HCT116 (cell line): Measurements from ENCODE around the gene PHACTR4. TPM values are rescaled to one million over a fixed set of nuclear protein-coding genes. Genes with fewer than 3 reads are reported as not detected.
"Not testable (repeated sequence)": the region's sequence is repeated elsewhere in the genome, so short reads cannot be mapped to it uniquely, and the experiment has no call there.

ENCODE experiments used
- ATAC-seq: fragments of 200-7000 bp; cut with Tn5 transposase; 2 replicates; pipeline ENCODE4 v1.9.1; 2020; ENCODE audit warnings: mild to moderate bottlenecking, moderate library complexity
- BruUV-seq: library from RNA; stranded (reverse); fragments of 400-500 nt; replicated peaks from 2 replicates; lab custom pipeline; 2021; lab: Mats Ljungman, UMichigan
- CTCF ChIA-PET: fragments of 300-600 bp; sonication (Branson Sonifier 250); formaldehyde crosslinking; loops from one replicate; lab custom pipeline; 2021; ENCODE audit warnings: antibody characterized with exemption; lab: Charles Lee
- POLR2A ChIA-PET: fragments of 300-600, 350-600 bp; sonication (Branson Sonifier 250); formaldehyde crosslinking; loops from one replicate; lab custom pipeline; 2021; ENCODE audit warnings: antibody characterized with exemption; lab: Charles Lee
- RAD21 ChIA-PET, 2 experiments: fragments of 300-600 bp; sonication (Branson Sonifier 250); formaldehyde crosslinking; loops; one replicate each; lab custom pipeline; 2023; ENCODE audit warnings: low total read pairs in 2 of 2; ENCODE audit not compliant: uncharacterized antibody in 2 of 2, unreplicated experiment in 2 of 2, low non-redundant PET in 1 of 2; lab: Charles Lee
- DNase-seq: peaks from one replicate; pipeline ENCODE4 v3.0.0-alpha.2; 2010; ENCODE audit warnings: low read depth, low spot score
- H2AFZ ChIP-seq: fragments of 200-600 bp; shearing (Covaris generic), sonication (generic); 2 replicates; pipeline ENCODE4 v1.6.1; 2017; ENCODE audit warnings: low read depth, mixed run types, mixed read lengths, antibody characterized with exemption, low read length; ENCODE audit not compliant: poor library complexity, severe bottlenecking
- H3K27ac ChIP-seq: 2 replicates; pipeline ENCODE4 v1.5.1; 2012; ENCODE audit warnings: low read depth, low read length
- H3K27me3 ChIP-seq: fragments of 200-600 bp; sonication (generic); 2 replicates; pipeline ENCODE4 v1.6.1; 2016; ENCODE audit warnings: mixed run types, low read length, mixed read lengths; ENCODE audit not compliant: insufficient read depth
- H3K36me3 ChIP-seq, 2 experiments: fragments of 200-500 bp in 1 of 2; fragments of 200-600 bp in 1 of 2; sonication (Bioruptor generic) in 1 of 2; sonication (generic) in 1 of 2; 2 replicates each; pipeline versions ENCODE4 v1.5.1 to v1.6.1; 2014 to 2016; ENCODE audit warnings: low read length in 2 of 2, inconsistent platforms in 1 of 2, mixed read lengths in 1 of 2, mixed run types in 1 of 2; ENCODE audit not compliant: insufficient read depth in 2 of 2, control insufficient read depth in 1 of 2
- H3K4me1 ChIP-seq, 2 experiments: fragments of 200-600 bp in 1 of 2; sonication (generic) in 1 of 2; 2 replicates each; pipeline versions ENCODE4 v1.5.1 to v1.6.1; 2012 to 2017; ENCODE audit warnings: low read length in 2 of 2, inconsistent platforms in 1 of 2, mild to moderate bottlenecking in 1 of 2, mixed read lengths in 1 of 2, mixed run types in 1 of 2, moderate library complexity in 1 of 2; ENCODE audit not compliant: insufficient read depth in 2 of 2, control insufficient read depth in 1 of 2
- H3K4me2 ChIP-seq: fragments of 200-600 bp; sonication (generic); 2 replicates; pipeline ENCODE4 v1.6.1; 2017; ENCODE audit warnings: mixed run types, low read length, mixed read lengths
- H3K4me3 ChIP-seq, 2 experiments: fragments of 200-600 bp in 1 of 2; sonication (generic) in 1 of 2; replicated peaks in 1 of 2; 2 replicates each; pipeline ENCODE4 v1.5.1; 2011 to 2016; ENCODE audit warnings: low read length in 2 of 2, control low read depth in 1 of 2, low read depth in 1 of 2, mild to moderate bottlenecking in 1 of 2, mixed read lengths in 1 of 2, mixed run types in 1 of 2
- H3K79me2 ChIP-seq: fragments of 200-600 bp; sonication (generic); 2 replicates; pipeline ENCODE4 v1.6.1; 2017; ENCODE audit warnings: mild to moderate bottlenecking, mixed run types, low read length, moderate library complexity, mixed read lengths; ENCODE audit not compliant: insufficient read depth
- H3K9ac ChIP-seq: fragments of 200-600 bp; sonication (generic); 2 replicates; pipeline ENCODE4 v1.6.1; 2016; ENCODE audit warnings: low read length, mixed read lengths
- H3K9me2 ChIP-seq: fragments of 200-600 bp; sonication (generic), shearing (Covaris generic); 2 replicates; pipeline ENCODE4 v1.6.1; 2017; ENCODE audit warnings: mixed run types, mild to moderate bottlenecking, moderate library complexity; ENCODE audit not compliant: insufficient read depth
- H3K9me3 ChIP-seq, 2 experiments: fragments of 200-500 bp in 1 of 2; fragments of 200-600 bp in 1 of 2; sonication (Bioruptor generic) in 1 of 2; sonication (generic) in 1 of 2; 2 replicates each; pipeline ENCODE4 v1.6.1; 2014 to 2017; ENCODE audit warnings: low read length in 2 of 2, mixed read lengths in 2 of 2, inconsistent platforms in 1 of 2, low read depth in 1 of 2, mild to moderate bottlenecking in 1 of 2, mixed run types in 1 of 2, moderate library complexity in 1 of 2; ENCODE audit not compliant: control insufficient read depth in 1 of 2, insufficient read depth in 1 of 2
- H4K20me1 ChIP-seq: fragments of 200-600 bp; sonication (generic), shearing (Covaris generic); 2 replicates; pipeline ENCODE4 v1.6.1; 2017; ENCODE audit warnings: mixed run types, mild to moderate bottlenecking, moderate library complexity; ENCODE audit not compliant: insufficient read depth
- CBX3 ChIP-seq: IDR thresholded peaks from 2 replicates; pipeline ENCODE4 v1.6.1; 2012; ENCODE audit warnings: low read depth
- FOSL1 ChIP-seq: IDR thresholded peaks from 2 replicates; pipeline ENCODE4 v1.6.1; 2012; ENCODE audit warnings: low read depth
- intact Hi-C: fragments of 100-400 bp; cut with micrococcal nuclease; formaldehyde crosslinking; loops from 2 replicates; pipeline ENCODE4 v1.10.0; 2022
- total RNA-seq: library from RNA; stranded (reverse); gene quantifications from one replicate; pipeline ENCODE4 v1.2.1, GENCODE V29; 2021; ENCODE audit not compliant: unreplicated experiment

PHACTR4 gene
- total RNA-seq, 1 experiment from 2014 or later = 36.0 TPM

- peaks cover 57% of the 10 kb centered on the region for H3K79me2 ChIP-seq
- POLR2A ChIA-PET = interaction anchor here (0.6 to 1.2 kb wide), 2 partner anchors 113 to 150 kb away, joined by 3 to 4 read pairs; no protein-coding TSS in a partner anchor
- intact Hi-C loops = no loop called here
- no peaks in the 10 kb centered on the region for H3K9me2 ChIP-seq
- CTCF ChIA-PET = interaction anchor here (5.8 kb wide), 1 partner anchor 122 kb away, joined by 73 read pairs; no protein-coding TSS in a partner anchor
- peaks cover 40 to 67% of the 10 kb centered on the region in 2 experiments for H3K4me1 ChIP-seq
- DNase-seq (no peak), ATAC-seq (no peak)
- no peaks in the 10 kb centered on the region for H3K27me3 ChIP-seq
- no peak for TF ChIP-seq FOSL1
- H3K9ac ChIP-seq = peak overlapping the region; percentile 82
- no peaks in the 10 kb centered on the region for H4K20me1 ChIP-seq
- RAD21 ChIA-PET = no interaction called here
- H3K4me2 ChIP-seq = peak overlapping the region; percentile 80
- no TSS peak for BruUV-seq
- H2AFZ ChIP-seq = no peak overlapping the region
- H3K36me3 ChIP-seq = no peaks in the 10 kb centered on the region
- peak overlapping the region; percentile 87 to 93 for H3K4me3 ChIP-seq
- peak overlapping the region; percentile 92 for H3K27ac ChIP-seq
- no peaks in the 10 kb centered on the region for H3K9me3 ChIP-seq
These were observed 1.5 kb downstream of the PHACTR4 start for GRCh38 chr1:28371010-28371377.

GRCh38 chr1:28373450-28373849 is 3.9 kb downstream of the PHACTR4 start:
- peak overlapping the region; percentile 10; the same call in 1 of the 2 replicates for H3K27ac ChIP-seq
- H3K4me3 ChIP-seq = not testable (repeated sequence)

More at GRCh38 chr1:28373450-28373849, 3.9 kb downstream of the PHACTR4 start:
- Histone ChIP-seq H3K9ac (0 out of 2 replicates have a peak overlapping the region, but pooled peaks have one; percentile 1), H3K4me1 (peaks cover 35 to 55% of the 10 kb centered on the region in 2 experiments), H3K79me2 (peaks cover 72% of the 10 kb centered on the region), H3K4me2 (peak overlapping the region; percentile 44)
- H3K27me3 ChIP-seq, DNase-seq, ATAC-seq, H2AFZ ChIP-seq, H3K36me3 ChIP-seq, BruUV-seq, intact Hi-C loops, H4K20me1 ChIP-seq, H3K9me2 ChIP-seq, RAD21 ChIA-PET, H3K9me3 ChIP-seq: not testable (repeated sequence)
- ChIA-PET CTCF (interaction anchor here (1.3 kb wide), 1 partner anchor 14 kb away, joined by 3 read pairs; no protein-coding TSS in a partner anchor), POLR2A (interaction anchor here (0.6 to 0.9 kb wide), 2 partner anchors 132 to 218 kb away, joined by 3 to 4 read pairs; partner anchors contain the start of gene RCC1)
- peak; percentile 48; the same call in 1 of the 2 replicates for TF ChIP-seq CBX3
